Measurements from ENCODE around the gene HIBCH. TPM values are rescaled to one million over a fixed set of nuclear protein-coding genes. Genes with fewer than 3 reads are reported as not detected.
A peak's percentile ranks its signal among the peaks of the same experiment; 100 is the strongest.

The HIBCH gene
- total and polyA plus RNA-seq, 2 of the 13 experiments (the other 11 are each of a cell fraction or from before 2014, with no cell fraction given): 18.8 to 49.5 TPM

GRCh38 chr2:190352668-190353536, 33.3 kb upstream of the HIBCH start (continued):
- TF ChIP-seq ZNF407 (CRISPR knock-in tag; IDR thresholded peaks at IDR 0.05; ENCODE audit: not compliant biosample characterization) (peak; percentile 44), KDM3A (CRISPR knock-in tag; IDR thresholded peaks at IDR 0.05; ENCODE audit: low read depth) (peak; percentile 82; the same call in 1 of the 2 replicates), ZFP36L1 (CRISPR knock-in tag; IDR thresholded peaks at IDR 0.05) (peak; percentile 99), ZNF513 (CRISPR knock-in tag; conservative IDR thresholded peaks at IDR 0.05) (no peak), CC2D1A (CRISPR knock-in tag; IDR thresholded peaks at IDR 0.05) (peak; percentile 89; the same call in 1 of the 2 replicates), U2AF2 (IDR thresholded peaks at IDR 0.05; ENCODE audit: low read depth, low read length) (no peak), SMAD3 (CRISPR knock-in tag; IDR thresholded peaks at IDR 0.05) (peak; percentile 99), RNF2 (conservative IDR thresholded peaks at IDR 0.05; ENCODE audit: low read depth) (no peak), ERF (CRISPR knock-in tag; IDR thresholded peaks at IDR 0.05) (peak; percentile 99), LCORL (IDR thresholded peaks at IDR 0.05) (peak; percentile 52; the same call in 1 of the 2 replicates), LCORL (CRISPR knock-in tag; IDR thresholded peaks at IDR 0.05) (peak; percentile 99), HMGXB3 (CRISPR knock-in tag; IDR thresholded peaks at IDR 0.05; ENCODE audit: borderline replicate concordance) (peak; percentile 85; the same call in 1 of the 2 replicates), EP300 (IDR thresholded peaks at IDR 0.05; ENCODE audit: low read depth in 2 of 2, low read length in 2 of 2) (peak; percentile 79 to 98; a peak in 3 of 4 replicates), EP300 (CRISPR knock-in tag; IDR thresholded peaks at IDR 0.05; ENCODE audit: borderline replicate concordance) (peak; percentile 96), ZSCAN30 (CRISPR knock-in tag; IDR thresholded peaks at IDR 0.05) (peak; percentile 69; the same call in 1 of the 2 replicates)
